Left ventricle myocardium superior (tissue), 1 donor: ENCODE measurements around the gene PPP1R37. TPM values are rescaled to one million over a fixed set of nuclear protein-coding genes. Genes with fewer than 3 reads are reported as not detected.
A peak's percentile ranks its signal among the peaks of the same experiment; 100 is the strongest.

ENCODE experiments used
- ATAC-seq: fragments of 200-7000 bp; cut with Tn5 transposase; one replicate; pipeline ENCODE4 v1.9.1; 2020; ENCODE audit warnings: mild to moderate bottlenecking, moderate library complexity
- DNase-seq: peaks from one replicate; pipeline ENCODE4 v3.0.0-alpha.2; 2020
- intact Hi-C: fragments of 100-400 bp; cut with micrococcal nuclease; formaldehyde crosslinking; loops from one replicate; pipeline ENCODE4 v1.11.0; 2022
- total RNA-seq: library from RNA; stranded (reverse); fragmentation: NEBNext Ultra II Directional; extraction: Animal tissue kit (Norgen Biotek cat#: 25700); gene quantifications from one replicate; pipeline ENCODE4 v1.2.1, GENCODE V29; 2021
- donor health status: DM: no; HTN: yes; CAD: no; lungs with severe emphysema.

The PPP1R37 gene
- total RNA-seq, 1 donor from 2014 or later: 16.0 TPM

DNA sequence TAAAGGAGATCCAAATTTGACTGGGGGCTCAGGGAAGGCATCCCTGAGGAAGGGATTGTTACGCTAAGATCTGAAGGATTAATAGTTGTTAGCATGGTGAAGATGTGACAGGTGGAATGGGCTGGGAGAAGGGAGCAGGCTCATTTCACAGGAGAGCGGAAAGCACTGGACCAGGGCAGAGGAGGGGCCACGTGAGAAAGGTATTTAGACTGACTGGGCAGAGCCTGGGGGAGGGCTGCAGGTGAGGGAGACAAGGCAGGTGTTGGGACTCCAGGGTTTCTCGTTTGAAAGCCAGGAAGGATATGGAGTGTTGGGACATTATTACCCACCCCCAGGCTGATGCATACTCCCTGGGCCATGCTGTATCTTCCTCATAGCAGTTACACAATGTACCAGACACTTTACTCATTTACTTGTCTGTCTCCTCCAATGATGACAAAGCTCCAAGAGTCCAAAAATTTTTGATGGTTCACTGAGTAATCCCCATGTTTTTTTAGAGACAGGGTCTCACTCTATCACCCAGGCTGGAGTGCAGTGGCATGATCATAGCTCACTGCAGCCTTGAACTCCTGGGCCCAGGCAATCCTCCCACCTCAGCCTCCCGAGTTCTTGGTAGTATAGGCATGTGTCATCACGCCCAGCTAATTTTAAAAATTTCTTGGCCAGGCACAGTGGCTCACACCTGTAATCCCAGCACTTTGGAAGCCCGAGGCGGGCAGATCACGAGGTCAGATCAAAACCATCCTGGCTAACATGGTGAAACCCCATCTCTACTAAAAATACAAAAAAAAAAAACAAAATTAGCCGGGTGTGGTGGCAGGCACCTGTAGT is 82.8 kb downstream of the PPP1R37 start:
- ATAC-seq: no peak
- intact Hi-C loops: no loop called here
- peak; percentile 15 for DNase-seq

- intact Hi-C loops: no loop called here
- ATAC-seq (no peak), DNase-seq (no peak)
Observed at GRCh38 chr19:45177817-45178261, 84.9 kb downstream of the PPP1R37 start, which contains the start of gene TRAPPC6A. TSS of gene TRAPPC6A (minus strand) at chr19:45178237. CDS start at chr19:45178218, 19 bp downstream.

DNA sequence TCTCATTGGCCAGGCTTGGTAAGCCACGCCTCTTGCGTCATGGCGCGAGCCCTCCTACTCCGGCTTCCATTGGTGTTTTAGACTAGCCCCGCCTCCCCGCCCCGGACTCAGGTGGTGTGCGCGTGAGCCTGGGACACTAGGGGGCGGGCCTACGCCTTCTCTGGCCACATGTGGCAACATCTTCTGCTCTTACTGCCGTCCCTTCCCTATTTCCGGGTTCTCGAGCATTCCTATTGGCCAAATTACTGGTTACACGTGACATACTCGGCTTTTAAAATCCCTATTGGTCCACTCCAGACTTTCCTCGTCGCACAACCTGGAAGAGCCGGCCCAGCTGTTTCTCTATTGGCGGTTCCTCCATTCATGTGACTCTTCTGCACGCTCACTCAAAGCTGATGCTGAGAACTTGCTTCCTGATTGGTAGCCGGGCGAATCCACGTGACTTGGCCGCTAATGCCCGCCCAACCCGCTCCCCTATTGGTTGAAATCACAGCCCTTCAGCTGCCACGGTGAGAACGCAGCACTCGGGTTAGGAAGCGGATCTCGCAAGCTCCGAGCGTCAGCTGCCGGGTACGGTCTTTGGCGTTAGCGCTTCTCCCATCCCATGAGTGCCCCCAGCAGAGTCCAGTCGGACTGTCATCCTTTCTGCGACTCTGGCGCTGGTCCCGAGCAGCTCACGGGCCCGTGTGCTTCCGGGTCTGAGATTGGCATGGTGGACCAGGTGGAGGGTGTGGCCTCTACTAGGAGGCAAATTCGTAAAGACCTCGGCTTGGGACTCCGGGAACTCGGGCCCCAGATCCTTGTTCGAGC is 85.5 kb downstream of the PPP1R37 start, which contains the start of gene BLOC1S3:
Gene BLOC1S3 (plus strand): TSS at position 523 of the 810 bp plus-strand sequence. CDS start 513 bp downstream, outside the sequence.
- intact Hi-C loops: no loop called here
- DNase-seq (peak; percentile 100), ATAC-seq (peak; percentile 98)

DNA sequence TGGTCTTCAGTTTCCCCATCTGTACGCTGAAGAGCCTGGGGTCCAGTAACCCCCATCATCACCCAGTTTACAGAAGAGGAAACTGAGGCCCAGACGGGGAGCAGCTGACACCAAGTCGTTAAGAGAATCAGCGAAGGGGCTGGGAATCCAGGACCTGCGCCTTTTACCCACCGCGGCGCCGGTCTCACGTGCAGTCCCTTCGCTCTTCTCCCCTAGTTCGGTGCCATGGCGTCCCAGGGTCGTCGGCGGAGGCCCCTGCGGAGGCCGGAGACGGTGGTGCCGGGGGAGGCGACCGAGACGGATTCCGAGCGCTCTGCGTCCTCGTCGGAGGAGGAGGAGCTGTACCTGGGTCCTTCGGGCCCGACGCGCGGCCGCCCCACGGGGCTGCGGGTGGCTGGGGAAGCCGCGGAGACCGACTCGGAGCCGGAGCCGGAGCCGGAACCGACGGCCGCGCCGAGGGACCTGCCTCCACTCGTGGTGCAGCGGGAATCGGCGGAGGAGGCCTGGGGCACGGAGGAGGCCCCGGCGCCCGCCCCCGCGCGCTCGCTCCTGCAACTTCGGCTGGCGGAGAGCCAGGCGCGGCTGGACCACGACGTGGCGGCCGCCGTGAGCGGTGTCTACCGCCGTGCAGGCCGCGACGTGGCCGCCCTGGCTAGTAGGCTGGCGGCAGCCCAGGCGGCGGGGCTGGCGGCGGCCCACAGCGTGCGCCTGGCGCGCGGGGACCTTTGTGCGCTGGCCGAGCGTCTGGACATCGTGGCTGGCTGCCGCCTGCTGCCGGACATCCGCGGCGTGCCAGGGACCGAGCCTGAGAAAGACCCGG is 86.3 kb downstream of the PPP1R37 start:
- intact Hi-C loops: no loop called here
- no peak for ATAC-seq

GRCh38 chr19:45179892-45180370 is 87.0 kb downstream of the PPP1R37 start:
- ATAC-seq (no peak), DNase-seq (no peak)
- intact Hi-C loops: no loop called here

More for the DNA sequence above, 86.3 kb downstream of the PPP1R37 start:
- peak; percentile 60 for DNase-seq

GRCh38 chr19:45180936-45181335 is 88.0 kb downstream of the PPP1R37 start:
- ATAC-seq (no peak), DNase-seq (no peak)
- intact Hi-C loops: no loop called here

- ATAC-seq: no peak
- intact Hi-C loops: no loop called here
- DNase-seq: no peak
Observed at GRCh38 chr19:45182758-45183157, 89.8 kb downstream of the PPP1R37 start.

DNA sequence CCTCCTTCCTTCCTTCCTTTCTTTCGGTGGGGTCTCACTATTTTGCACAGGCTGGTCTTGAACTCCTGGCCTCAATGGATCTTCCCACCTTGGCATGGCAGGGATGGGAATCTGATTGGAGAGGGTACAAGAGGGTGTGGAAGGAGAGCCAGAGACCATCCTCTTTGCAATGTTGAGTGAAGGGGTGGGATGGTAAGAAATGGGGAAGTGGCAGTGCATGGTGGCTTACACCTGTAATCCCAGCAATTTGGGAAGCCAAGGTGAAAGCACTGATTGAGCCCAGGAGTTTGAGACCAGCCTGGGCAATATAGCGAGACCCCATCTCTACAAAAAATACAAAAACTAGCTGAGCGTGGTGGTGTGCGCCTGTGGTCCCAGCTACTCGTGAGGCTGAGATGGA is 91.1 kb downstream of the PPP1R37 start:
- intact Hi-C loops: no loop called here
- DNase-seq: no peak
- no peak for ATAC-seq

GRCh38 chr19:45186509-45187334 is 93.7 kb downstream of the PPP1R37 start:
- no peak for ATAC-seq
- DNase-seq: no peak
- intact Hi-C loops: no loop called here

GRCh38 chr19:45187421-45188100 is 94.6 kb downstream of the PPP1R37 start:
- ATAC-seq (peak; percentile 41), DNase-seq (no peak)
- intact Hi-C loops: no loop called here

GRCh38 chr19:45189971-45190370 is 97.0 kb downstream of the PPP1R37 start:
- ATAC-seq: no peak
- DNase-seq: no peak
- intact Hi-C loops: no loop called here

- no peak for DNase-seq
- intact Hi-C loops: no loop called here
Observed at GRCh38 chr19:45191375-45191774, 98.4 kb downstream of the PPP1R37 start.

DNA sequence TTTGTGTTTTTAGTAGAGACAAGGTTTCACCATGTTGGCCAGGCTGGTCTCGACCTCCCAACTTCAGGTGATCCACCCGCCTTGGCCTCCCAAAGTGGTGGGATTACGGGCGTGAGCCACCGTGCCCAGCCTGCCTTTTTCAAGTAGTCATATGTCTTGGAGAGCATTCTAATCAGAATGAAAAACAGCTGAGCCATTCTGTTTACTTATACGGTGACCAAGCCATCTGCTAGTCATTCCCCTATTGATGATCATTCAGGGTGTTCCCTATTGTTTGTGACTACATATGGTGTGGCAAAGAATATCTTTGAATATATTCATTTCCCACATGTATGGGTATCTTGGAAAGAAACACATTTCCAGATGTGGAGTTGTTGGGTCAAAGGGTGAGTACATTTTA is 102.8 kb downstream of the PPP1R37 start:
- no peak for ATAC-seq
- no peak for DNase-seq
- intact Hi-C loops: no loop called here

More at GRCh38 chr19:45191375-45191774, 98.4 kb downstream of the PPP1R37 start:
- ATAC-seq: no peak

Other genes starting within 250 kb of the PPP1R37 start
- 35.4 TPM for gene NECTIN2, start 246.9 kb upstream of the PPP1R37 start, total RNA-seq
- 49.8 TPM for gene TOMM40, start 201.9 kb upstream of the PPP1R37 start, total RNA-seq
- 18.9 TPM for gene APOE, start 187.4 kb upstream of the PPP1R37 start, total RNA-seq
- 1.7 TPM for gene APOC1, start 178.6 kb upstream of the PPP1R37 start, total RNA-seq
- not detected for gene APOC4, start 150.9 kb upstream of the PPP1R37 start, total RNA-seq
- not detected for gene APOC2, start 147.1 kb upstream of the PPP1R37 start, total RNA-seq
- gene CLPTM1, start 137.8 kb upstream of the PPP1R37 start, total RNA-seq: 97.6 TPM
- gene RELB, start 91.7 kb upstream of the PPP1R37 start, total RNA-seq: 3.5 TPM
- gene CLASRP, start 54.1 kb upstream of the PPP1R37 start, total RNA-seq: 33.9 TPM
- gene ZNF296, start 16.7 kb upstream of the PPP1R37 start, total RNA-seq: 0.20 TPM
- gene GEMIN7, start 13.9 kb upstream of the PPP1R37 start, total RNA-seq: 14.4 TPM
- 0.07 TPM for gene NKPD1, start 67.8 kb downstream of the PPP1R37 start, total RNA-seq
- 13.7 TPM for gene TRAPPC6A, start 85.1 kb downstream of the PPP1R37 start, total RNA-seq
- 6.0 TPM for gene BLOC1S3, start 85.6 kb downstream of the PPP1R37 start, total RNA-seq
- 0.94 TPM for gene EXOC3L2, start 152.2 kb downstream of the PPP1R37 start, total RNA-seq
- 26.2 TPM for gene MARK4, start 158.1 kb downstream of the PPP1R37 start, total RNA-seq
- 6,589 TPM for gene CKM, start 229.7 kb downstream of the PPP1R37 start, total RNA-seq
- not detected for gene KLC3, start 247.6 kb downstream of the PPP1R37 start, total RNA-seq